22Rv1 (cell line): ENCODE data around the gene POP4.

Source experiments
- ZFX ChIP-seq: fragments of 450-650 bp; IDR thresholded peaks from 2 replicates; pipeline ENCODE4 v1.6.1; 2017; ENCODE audit warnings: antibody characterized with exemption, borderline replicate concordance
- TF ChIP-seq, protein P1 (sequence below): fragments of 450-650 bp; IDR thresholded peaks from 2 replicates; pipeline ENCODE4 v1.5.1; 2017; ENCODE audit warnings: mild to moderate bottlenecking

DNA sequence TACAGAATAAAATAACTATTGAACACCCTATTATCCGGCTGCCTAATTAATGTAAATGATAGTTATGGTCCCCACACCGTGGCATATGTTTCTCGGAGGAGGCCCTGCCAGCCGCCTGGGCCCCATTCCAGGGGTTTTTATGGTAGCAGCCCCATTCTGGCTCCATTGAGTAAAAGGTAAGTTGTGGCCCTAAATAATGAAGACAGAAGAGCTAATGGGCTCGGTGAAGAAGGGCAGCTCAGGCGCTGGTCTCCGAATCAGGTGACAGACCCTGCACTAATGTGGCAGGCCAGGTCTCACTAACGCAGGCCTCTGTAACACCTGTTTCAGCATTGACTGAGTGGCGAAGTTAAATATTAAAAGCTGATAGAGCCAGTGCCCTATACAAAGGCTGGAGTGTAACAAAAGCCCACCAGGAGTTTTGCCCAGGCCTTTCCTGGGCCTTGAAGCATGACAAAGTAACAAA lies 19.1 kb downstream of the POP4 start:
- TF ChIP-seq, protein P1, sequence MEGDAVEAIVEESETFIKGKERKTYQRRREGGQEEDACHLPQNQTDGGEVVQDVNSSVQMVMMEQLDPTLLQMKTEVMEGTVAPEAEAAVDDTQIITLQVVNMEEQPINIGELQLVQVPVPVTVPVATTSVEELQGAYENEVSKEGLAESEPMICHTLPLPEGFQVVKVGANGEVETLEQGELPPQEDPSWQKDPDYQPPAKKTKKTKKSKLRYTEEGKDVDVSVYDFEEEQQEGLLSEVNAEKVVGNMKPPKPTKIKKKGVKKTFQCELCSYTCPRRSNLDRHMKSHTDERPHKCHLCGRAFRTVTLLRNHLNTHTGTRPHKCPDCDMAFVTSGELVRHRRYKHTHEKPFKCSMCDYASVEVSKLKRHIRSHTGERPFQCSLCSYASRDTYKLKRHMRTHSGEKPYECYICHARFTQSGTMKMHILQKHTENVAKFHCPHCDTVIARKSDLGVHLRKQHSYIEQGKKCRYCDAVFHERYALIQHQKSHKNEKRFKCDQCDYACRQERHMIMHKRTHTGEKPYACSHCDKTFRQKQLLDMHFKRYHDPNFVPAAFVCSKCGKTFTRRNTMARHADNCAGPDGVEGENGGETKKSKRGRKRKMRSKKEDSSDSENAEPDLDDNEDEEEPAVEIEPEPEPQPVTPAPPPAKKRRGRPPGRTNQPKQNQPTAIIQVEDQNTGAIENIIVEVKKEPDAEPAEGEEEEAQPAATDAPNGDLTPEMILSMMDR: no peak
- TF ChIP-seq ZFX: no peak
